ENCODE measurements around the gene CSF3R.
A peak's percentile ranks its signal among the peaks of the same experiment; 100 is the strongest.
"Not testable (repeated sequence)": the region's sequence is repeated elsewhere in the genome, so short reads cannot be mapped to it uniquely, and the experiment has no call there.

CSF3R gene

DNA sequence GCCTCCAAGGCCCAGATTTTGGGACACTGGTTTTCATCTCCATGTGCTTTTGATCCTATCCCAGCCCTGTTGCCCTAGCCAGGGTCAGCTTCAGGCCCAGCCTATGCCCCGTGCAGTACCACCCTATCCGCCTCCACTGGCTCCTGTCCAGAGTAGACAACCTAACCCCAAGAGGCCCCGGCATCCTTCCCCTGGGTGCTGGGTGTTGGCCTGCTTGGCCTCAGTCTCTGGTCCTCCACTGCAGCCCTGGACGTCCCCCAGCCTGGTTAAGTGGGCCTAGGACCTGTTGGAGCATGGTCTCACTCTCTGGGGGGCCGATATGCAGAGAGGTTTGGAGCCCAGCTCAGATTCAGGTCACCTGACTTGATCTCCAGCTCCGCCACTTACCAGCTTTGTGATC, 1.6 kb downstream of the CSF3R start:
- no peak for DNase-seq

DNA sequence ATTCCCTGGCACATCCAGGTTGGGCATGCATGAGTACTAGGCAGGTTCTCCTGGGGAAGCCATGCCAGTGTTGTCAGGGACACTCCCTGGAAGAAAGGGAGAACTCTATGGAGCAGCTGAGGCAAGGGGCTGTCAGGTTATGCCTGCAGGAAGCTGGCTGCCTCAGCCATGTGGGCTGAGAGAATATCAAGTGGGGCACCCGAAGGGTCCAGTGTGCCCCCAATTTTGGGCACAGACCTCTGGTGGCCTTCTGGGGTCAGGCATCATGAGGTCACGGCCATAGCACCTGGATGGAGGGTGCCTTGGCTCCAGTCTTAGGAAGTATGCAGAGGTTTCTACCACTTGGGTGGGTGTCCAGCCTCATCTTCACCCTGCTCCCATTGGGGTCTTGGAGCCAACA, 2.6 kb downstream of the CSF3R start:
- no peak for DNase-seq

DNA sequence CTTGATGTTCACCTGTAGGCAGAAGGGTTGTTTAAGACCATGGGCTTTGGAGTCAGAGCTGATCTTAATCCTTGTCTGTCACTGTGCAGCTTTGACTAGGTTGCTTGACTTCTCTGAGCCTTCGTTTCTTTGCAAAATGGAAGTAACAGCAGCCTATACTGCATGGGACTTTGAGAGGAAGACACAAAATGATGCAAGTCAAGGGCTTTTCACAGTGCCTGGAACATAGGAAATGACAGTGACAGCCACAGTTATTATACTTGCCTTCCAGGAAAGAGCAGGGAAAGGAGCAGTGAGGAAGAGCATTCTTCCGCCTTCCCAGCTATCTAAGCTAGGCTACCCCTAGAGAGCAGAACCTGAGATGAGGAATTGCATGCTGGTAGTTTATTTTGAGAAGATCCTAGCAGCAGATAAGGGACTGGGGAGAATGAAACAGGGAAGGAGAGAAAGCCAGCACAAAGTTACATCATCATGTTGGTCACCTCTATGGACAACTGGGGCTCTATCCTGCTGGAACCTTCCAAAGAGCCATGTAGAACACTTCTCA, 3.1 kb downstream of the CSF3R start:
- peak; percentile 17 for DNase-seq

DNA sequence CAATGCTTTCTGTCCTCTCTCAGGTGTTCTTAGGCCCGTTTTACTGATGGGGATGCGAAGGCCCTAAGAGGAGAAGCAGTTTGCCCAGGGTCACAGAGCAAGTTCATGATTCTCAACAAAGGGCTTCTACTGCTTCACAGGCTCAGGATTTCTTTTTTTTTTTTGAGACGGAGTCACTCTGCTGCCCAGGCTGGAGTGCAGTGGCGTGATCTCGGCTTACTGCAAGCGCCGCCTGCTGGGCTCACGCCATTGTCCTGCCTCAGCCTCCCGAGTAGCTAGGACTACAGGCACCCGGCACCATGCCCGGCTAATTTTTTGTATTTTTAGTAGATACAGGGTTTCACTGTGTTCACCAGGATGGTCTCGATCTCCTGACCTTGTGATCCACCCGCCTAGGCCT, 5.1 kb downstream of the CSF3R start:
- not testable (repeated sequence) for DNase-seq

DNA sequence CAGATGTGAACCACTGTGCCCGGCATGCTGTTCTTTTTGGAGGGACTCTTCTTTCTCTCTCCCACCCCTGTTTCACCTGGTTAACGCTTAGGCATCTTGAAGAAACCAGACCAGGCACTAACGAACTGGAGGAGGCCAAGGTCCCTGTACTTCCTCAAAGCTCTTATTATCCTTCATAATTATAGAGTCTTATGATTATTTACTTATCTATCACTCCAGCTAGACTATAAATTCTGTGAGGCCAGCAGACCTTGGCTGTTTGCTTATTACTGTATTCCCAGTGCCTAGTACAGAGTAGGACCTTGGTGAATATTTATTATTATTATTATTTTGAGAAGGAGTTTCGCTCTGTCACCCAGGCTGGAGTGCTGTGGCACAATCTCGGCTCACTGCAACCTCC, 5.8 kb downstream of the CSF3R start:
- no peak for DNase-seq

DNA sequence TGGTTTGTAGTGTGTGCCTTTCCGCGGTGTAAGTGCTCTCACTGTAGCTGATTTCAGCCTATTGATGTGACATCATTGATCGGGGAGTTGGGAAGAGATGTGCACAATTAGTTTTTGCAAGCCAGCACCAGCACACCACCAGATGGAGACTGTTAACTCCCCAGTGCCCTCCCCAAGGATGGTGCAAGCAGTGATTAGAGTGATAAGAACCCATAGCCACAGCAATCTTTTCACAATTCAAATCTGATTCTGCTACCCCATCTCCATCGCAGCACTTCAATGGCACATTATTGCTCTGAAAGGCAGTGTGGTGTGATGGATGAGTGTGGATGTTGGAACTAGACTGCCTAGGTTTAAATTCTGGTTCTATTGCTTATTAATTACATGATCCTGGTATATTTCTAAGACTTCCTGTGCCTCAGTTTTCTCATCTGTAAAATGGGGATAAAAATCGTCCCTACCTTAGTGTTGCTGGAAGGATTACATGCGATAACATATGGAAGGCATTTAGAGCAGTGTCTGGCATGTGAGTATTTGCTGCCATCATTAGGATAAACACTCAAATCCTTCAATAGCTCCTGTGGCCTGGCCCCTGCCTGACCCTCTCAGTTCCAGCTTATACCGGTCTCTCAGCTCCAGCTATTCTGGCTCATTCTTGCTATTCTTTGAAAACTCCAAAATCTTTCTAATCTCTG, 6.7 kb downstream of the CSF3R start:
- DNase-seq, result no peak

DNA sequence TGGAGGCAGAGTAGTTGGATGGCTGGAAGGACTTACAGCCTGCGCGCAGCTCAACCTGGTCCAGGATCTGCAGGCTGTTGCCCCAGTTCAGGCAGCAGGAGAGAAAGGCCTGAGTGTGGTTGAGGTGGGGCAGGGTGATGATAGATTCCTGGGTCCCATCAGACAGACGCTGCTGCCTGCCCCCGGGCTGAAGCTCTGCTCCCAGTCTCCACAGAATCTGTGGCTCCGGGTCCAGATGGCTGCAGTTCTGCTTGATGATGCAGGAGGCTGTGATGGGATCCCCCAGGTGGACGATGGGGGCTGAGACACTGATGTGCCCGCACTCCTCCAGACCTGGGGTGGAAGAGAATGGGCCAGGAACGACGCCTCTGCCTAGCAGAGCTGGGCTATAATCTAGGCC, 7.4 kb downstream of the CSF3R start:
- no peak for DNase-seq

DNA sequence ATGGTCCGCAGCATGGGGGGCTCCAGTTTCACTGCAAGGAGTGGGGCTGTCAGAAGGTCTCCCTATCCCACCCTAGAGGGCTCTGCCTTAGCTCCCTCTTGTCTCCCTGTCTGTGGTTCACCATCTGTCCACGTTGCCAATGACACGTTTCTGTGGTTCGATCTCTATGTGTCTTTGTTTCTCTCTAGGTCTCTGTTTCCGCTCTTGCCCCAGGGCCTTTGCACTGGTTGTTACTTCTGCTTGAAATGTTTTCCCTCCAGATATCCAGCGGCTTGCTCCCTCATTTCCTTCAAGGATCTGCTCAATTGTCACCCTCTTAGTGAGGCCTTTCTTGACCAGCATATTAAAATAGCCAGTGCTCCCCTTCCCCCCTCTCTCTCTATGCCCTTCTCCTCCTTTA, 10.1 kb downstream of the CSF3R start:
- no peak for DNase-seq

DNA sequence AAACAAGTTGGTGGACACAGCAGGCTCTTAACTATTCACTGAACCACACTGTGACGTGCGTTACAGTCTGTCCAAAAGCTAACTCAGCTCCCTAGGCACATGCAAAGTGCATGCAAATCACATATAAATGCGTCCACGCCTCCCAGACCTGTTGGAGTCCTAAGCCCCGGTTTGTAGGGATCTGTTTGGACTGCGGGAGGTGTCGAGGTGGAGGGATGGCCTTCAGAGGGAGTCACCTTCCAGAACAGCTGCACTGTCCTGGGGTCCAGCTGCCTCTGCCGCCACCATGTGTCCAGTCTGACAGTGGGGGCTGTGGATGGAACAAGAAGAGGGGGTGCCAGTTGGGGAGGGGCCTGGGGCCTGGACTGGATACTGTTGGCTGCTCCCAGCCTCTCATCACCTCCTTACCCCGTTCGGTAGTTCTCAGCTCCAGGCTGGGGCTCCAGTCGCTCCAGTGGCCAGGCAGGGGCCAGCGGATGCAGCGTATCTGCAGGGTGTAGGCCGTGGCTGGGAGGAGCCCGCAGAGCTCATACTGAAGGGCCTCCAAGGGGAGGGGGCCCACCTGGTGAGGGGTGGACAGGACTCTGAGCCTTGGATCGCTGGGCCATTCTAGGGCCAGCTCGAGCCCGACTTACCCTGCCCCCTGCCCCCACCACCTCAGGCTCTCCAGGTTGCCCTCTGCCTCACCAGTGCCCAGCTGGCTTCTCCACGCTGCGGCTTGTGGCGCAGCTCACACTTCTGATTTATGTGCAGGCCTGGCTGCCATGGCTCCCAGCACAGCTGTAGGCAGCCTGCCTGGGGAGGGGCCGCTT, 10.7 kb downstream of the CSF3R start:
- no peak for DNase-seq

DNA sequence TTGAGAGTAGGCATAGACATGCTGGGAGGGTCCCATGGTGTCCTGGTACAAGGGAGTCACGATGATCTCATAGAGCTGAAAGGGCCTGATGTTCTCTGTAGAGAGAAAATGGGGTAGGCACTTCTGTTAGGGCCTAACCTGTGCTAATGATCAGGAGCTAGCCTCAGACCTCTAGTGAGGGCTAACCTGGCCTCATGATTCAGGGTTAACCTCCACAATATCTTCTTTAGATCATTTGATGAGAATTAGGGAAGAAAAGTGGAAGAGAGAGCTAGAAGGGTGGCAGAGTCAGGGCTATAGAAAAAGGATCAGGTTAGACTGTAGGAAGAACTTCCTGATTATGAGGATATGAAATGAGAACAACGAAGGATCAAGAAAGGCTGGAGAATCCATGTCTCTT, 13.6 kb downstream of the CSF3R start:
- no peak for DNase-seq

DNA sequence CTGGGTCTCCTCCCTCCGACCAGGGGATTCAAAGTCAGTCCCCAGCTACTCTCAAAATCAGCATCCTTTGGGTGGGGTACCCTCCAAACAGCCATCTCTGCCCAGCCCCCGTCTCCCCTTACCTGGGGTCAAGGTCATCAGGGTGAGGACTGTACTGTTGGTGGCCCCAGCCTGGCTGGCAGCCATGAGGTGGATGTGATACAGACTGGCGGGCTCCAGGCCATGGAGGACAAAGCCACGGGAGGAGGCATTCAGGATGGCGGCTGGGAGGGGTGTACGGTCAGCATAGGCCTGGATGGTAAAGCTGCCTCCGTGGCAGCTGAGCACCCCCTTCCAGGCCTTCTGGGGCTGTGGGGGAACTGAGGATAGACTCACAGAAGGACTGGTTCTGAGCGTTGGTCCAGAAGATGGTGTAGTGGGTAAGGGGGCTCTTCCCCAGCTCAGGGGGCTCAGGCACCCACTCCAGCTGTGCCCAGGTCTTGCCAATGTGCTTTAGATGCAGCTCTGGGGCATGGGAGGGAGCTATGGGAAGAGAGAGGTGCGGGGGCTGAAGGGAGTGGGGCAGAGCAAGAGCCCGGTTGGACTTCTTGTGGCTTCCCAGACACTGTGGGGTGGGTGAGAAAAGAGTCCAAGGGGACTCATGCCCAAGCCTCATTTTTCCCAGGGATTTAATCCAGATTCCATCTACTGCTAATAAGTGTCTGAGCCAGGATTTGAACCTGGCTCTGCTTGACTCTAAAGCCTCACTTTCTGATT, 14.8 kb downstream of the CSF3R start:
- no peak for DNase-seq

DNA sequence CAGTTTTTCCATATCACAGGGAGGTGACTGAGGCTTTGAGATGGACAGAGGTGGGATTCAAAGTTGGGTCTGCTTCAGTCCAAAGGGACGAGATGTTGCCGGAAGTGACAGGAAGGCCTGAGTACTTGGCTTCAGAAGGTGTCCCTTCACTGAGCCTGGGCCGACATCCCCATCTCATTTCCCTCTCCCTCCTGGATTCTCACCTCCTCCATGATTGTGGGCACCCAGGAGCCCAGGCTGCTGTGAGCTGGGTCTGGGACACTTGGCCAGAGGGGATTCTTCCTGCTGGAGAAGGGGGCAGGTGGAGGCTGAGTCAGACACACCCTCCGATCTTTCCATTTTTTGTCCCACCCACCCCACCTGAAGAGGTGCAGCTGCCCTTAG, 15.7 kb downstream of the CSF3R start:
- DNase-seq, result no peak

DNA sequence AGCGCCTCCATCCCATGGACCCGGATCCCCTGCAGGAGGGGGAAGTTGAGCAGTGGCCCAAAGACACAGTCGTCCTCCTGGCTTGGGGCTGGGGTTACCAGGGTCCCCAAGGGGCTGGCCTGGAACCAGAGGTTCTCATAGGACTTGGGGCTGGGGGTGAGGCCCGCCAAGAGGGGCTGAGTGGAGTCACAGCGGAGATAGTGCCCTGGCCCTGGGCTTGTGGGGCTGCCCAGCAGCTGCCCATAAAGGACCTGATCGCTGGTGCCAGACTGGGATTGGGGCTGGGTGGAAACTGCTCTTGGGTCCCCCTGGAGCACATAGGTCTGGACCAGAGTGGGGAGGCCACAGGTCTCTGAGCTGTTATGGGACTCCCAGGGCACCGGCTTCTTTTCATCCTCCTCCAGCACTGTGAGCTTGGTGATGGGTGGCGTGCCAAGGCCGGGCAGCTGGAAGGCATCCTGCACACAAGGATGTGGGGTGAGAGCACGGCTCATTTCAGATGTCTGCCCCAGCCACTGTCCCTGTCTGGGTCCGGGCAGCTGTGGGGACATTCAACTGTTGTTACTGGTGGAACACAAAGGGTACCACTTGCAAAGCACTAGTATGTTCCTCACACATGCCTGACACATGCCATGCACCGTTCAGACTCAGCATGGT, 16.2 kb downstream of the CSF3R start:
- DNase-seq, result no peak

DNA sequence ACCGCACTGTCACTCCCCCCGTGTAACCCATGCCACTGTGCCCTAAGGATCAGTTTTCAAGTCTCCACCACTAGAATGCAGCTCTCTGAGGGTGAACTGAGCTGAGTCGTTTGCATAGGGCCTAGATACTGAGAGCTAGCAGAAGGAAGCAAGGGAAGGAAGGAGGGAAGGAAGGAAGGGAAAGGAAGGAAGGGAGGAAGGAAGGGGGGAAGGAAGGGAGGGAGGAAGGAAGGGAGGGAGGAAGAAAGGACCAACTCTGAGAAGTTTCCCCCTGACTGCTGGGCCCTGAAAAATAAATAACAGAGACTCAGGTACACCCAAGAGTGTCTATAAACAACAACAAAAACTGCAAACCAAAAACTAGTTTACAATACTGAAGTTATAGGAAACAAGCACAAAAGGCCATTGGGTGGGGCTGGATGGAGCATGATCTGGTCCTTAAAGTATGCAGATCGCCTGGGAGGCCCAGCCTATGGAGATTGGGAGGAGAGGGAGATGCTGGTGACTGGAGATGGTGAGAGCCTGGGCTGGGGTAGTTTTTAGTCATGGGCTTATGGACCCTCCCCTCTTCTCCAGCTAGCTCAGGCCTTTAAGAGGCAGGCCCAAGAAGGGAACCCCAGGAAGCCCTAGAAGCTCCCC, 16.9 kb downstream of the CSF3R start:
- DNase-seq, result no peak

DNA sequence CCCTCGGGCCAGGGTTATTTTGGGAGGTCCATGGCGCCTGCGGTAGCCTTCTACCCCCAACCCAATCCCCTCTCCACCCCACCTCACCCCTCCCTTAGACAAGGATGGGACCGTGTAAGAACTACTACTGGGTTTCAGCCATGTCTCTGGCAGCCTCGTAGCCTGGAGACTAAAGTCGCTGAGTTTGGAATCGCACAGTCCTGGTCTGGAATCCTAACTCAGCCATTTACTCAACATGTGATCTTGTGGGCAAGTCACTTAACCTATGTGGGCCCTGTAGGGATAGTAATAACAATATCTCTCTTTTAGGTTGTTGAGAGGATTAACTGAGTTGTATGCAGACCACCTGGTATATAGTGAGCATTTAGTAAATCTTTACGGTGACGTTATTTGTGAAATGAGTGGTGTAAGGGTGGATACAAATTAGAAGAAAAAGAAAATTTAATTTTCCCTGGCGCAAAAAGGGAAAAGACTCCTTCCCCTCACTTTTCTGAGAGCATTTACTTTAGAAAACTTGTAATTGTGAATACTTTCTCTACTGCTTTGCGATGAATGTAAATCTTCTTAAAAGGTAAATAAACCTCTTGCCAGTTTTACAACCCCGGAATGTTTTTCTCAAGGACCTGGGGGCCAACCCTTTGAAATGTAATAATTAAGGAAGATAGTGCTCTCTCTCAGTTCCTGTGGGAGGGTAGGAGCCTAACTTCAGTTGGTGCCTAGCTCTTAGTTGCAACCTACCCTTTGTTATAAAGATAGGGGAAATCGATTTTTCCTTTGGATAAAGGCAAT, 17.9 kb downstream of the CSF3R start:
- DNase-seq, result no peak

DNA sequence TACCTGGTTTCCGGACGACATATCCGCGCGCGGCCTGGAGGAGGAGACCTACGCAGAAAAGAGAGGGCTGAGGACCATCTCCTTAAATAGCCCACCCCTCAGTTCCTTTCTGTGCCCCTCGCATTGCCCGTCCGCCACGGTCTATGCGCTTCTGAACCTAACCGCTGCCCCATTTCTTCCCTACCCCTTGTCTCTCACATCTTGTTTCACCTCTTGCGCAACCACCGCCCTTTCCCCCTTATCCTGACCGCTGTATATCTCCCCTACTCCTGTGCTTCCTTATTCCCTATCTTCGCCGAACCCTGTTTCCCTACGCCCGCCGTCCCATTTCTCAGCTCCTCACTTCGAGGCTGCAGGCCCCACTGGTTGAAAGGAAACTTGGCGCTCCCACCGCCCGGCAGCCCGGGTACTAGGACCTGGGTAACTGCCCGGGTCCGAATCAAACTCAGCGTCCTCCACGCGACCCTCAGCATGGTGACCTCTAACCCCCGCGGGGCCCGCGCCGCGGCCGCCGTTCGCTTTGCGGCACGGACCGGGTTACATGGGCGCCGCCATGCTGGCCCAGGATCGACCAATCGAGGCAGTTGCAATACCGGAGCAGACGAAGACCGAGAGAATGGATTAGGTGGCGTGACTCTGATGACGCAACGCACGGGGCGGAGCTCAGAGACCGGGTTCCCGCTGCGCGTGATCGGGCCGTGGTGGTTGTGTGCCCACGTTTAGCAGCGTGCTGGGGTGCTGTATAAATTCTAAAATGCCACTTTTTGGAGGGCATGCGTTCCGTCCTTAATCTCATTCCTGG, 18.7 kb downstream of the CSF3R start, which contains the start of gene MRPS15:
TSS of gene MRPS15 (minus strand) at position 582 of the 802 bp plus-strand sequence. CDS start at position 473, 109 bp downstream.
- peak; percentile 96 for DNase-seq

DNA sequence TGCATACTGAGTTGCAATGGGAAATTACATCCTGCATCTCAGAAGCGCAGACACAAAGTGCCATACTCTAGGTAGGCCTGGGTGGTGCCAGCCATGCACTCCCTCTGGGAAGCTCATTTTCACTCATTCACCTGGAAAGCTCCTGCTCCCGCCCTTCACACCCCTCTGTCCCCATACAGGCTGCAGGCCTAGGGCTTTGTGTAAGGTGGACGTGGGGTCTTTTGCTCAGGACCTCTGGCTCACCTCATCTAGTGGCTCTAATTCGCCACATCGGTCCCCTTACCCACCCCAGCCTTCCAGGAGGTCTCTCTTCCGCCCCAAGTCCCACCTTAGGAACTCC, 19.3 kb downstream of the CSF3R start:
- no peak for DNase-seq

DNA sequence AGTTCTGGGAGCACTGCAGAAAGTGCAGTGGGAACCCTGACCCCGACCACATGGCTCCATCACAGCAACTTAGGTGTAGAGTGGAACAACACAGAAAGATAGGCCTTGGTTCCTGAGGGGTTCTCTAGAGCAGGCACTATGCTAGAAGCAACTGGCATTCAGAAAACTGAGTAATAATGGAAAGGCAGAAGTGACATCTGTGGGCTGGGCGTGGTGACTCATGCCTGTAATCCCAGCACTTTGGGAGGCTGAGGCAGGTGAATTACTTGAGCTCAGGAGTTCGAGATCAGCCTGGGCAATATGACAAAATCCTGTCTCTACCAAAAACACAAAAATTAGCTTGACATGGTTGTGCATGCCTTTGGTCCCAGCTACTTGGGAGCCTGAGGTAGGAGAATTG, 23.8 kb downstream of the CSF3R start:
- DNase-seq, result peak; percentile 65

DNA sequence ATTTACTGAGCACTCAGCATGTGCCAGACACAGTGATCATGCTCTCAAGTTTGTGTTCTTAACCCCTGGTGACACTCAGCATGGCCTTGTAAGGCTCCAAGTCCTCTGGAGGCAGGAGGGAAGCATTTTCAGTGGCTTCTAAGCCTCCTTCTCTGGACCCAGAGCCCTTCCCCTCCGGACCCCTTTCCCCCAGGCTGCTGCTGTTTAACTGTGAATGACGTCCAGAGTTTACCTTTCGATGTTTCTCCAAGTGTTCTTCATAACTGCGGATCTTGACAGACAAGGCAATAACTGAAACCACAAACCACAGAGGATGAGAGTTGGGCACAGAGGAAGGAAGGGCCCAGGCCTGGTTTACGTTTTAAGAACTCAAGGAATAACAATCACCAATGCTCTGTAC, 25.0 kb downstream of the CSF3R start:
- peak; percentile 34 for DNase-seq

DNA sequence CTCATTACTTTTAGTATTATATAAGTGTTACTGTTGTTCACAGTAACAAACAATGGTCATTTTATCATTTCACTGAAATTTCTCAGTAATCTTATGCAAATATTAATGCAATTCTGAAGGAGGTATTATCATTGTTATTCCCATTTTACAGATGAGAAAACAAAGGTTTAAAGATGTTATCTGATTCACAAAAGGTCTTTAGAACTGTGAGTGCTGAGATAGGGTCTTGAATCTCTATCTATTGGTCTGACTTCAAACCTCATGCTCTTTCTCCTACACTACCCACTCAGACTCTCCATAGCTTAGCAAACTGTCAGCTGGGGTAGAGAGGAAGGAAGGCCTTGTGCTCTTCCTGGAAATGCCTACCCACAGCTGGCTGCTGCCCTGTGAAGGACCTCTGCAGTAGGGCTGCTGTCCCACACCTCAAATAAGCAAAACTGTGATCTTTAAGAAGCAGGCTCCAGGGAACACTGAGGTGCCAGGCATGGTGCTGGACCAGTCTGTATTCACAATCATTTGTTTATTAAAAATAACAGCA, 26.3 kb downstream of the CSF3R start:
- peak; percentile 13 for DNase-seq

DNA sequence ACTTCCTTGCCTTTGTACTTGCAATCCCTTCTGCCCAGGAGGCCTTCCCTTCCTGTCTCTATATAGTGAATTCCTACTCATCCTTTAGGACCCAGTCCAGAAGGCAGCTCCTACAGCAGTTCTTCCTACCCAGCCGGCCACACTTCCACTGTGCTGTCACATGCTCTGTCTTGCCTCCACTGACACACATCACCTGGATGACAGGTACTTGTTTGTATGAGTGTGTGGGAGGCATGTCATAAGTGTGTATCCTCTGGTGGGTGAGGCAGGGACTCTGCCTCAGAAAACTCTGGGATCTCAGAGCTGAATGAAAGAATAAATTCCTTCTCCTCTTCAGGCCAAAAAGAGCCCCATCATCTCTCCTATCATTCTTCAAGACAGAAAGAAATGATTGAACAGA, 27.3 kb downstream of the CSF3R start:
- no peak for DNase-seq

Data from inflammatory macrophage treated with lipopolysaccharide for 4 hours (primary cell).